Measurements from ENCODE around the gene ALG14. TPM values are rescaled to one million over a fixed set of nuclear protein-coding genes. Genes with fewer than 3 reads are reported as not detected.
"Not testable (repeated sequence)": the region's sequence is repeated elsewhere in the genome, so short reads cannot be mapped to it uniquely, and the experiment has no call there.

Gene ALG14
- total RNA-seq, 1 donor from 2014 or later = 1.3 TPM

DNA sequence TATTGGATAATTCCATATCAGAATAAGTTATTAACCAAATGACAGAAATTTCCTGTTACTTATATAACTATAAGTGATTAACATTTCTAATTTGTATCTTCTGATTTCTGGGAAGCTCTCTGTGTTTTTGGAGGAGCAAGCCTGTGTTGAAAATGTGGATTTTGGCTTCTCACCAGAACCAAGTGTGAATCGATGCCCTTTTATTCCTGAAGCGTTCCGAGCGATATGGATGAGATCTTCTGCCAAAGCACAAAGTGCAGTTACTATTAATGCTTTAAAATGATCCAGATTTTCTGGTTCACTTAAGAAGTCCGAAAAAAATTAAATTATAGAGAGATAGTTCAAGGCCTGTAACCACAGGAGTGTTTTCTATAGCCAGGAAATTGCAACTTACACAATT is 22.8 kb downstream of the ALG14 start:
- intact Hi-C loops (cut with micrococcal nuclease) = no loop called here
- DNase-seq = no peak
- ATAC-seq = no peak

DNA sequence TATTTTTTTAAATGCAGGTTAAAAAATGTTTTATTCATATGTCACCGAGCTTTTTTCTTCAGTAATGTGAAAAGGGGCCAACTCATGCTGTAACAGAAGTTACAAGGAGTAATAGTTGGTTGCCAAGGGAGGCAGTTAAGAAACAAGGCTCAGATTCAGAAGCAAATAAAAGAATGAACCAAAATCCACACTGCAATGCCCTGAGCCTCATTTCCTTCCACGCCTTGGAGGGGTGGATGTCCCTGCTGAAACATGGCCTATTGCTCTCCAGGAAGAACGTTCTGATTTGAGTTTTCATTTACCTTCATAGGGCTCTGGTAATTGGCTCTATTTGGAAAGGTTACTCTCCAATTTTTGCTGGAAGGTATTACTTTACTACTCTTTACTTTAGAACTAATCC is 24.4 kb downstream of the ALG14 start:
- ATAC-seq = no peak
- intact Hi-C loops (cut with micrococcal nuclease) = no loop called here
- no peak for DNase-seq

DNA sequence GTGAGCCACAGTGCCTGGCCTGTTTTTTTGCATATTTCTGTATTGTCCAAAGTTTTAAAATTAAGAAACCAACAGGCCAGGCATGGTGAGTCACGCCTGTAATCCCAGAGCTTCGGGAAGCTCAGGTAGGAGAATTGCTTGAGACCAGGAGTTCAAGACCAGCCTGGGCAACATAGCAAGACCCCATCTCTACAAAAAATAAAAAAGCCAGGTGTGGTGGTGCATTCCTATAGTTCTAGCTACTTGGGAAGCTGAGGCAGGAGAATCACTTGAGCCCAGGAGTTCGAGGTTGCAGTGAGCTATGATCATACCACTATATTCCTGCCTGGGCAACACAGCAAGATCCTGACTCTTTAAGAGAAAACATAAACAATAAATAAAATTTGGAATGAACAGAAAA is 25.1 kb downstream of the ALG14 start:
- DNase-seq; intact Hi-C loops (cut with micrococcal nuclease): not testable (repeated sequence)

DNA sequence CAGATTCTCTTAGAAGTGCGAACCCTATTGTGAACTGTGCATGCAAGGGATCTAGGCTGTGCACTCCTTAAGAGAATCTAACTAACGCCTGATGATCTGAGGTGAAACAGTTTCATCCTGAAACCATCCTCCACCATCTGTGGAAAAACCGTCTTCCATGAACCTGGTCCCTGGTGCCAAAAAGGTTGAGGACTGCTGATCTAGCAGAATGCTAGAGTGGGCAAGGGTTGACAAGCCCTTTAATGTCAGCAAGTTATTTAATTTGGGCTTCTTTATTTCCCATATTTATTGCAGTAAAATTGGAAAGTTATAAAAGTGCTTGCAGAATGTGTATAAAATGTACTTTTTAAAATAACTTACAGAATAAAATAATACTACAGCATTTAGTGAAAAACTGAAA is 26.4 kb downstream of the ALG14 start:
- intact Hi-C loops (cut with micrococcal nuclease) = no loop called here

More for the DNA sequence above, 25.1 kb downstream of the ALG14 start:
- ATAC-seq = not testable (repeated sequence)

DNA sequence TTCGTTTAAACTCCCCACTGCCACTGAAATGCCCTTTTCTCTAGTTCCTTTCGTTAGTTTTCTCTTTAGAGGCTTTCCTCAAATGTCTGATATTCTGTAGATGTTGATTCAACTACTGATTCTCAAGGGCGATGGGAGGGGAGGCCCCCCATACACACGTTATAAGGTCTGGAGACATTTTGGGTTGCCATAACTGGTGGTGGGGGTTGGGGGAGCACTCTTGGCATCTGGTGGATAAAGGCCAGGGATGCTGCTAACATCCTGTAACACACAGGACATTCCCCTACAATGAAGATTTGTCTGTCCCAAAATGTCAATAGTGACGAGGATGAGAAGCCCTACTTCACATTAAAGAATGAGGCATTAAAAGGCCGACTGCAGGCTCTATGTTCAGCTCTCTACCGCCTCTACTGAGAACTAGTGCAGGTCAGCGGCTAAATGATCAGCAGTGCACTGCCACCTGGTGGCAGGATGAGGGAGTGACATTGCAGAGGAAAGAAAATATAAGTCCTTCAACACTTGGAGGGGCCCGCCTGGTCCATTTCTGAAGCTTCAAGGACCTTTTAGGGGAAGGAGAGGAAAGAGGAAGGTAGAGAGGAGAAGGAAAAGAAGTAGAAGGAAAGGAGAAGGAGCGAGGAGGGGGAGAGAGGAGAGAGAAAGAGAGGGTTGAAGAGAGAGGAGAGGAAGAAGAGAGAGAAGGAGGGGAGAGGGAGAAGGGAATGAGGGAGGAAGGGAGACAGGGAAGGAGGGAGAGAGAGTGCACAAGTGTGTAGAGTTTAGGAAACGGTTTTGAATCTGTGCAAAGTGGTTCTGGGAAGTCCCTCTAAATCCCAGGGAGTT is 29.4 kb downstream of the ALG14 start:
- ATAC-seq = peak; percentile 85
- DNase-seq = peak; percentile 85
- intact Hi-C loops (cut with micrococcal nuclease) = loop anchor here (2.0 kb wide), 1 partner anchor 189 kb away; no protein-coding TSS in a partner anchor

More for the DNA sequence above, 26.4 kb downstream of the ALG14 start:
- DNase-seq (no peak), ATAC-seq (no peak)

DNA sequence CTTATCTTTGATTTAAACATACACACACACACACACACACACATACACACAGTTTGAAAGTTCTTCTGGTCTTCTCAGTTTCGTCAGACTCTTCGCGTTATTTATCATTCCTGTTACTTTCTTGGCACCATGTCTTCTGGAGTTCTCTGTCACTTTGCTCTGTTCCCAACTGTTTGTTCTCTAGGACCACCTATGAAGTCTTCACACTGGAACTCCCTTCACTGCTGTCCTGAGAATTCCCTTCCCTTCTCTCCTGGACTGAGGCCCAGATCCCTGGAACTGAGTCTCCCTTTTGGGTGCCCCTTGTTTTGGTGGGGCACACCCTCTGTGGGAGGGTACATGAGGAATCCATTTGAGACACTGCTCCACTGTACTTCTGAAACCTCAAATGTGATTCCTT is 30.5 kb downstream of the ALG14 start:
- intact Hi-C loops (cut with micrococcal nuclease) = loop anchor here (2.0 kb wide), 1 partner anchor 187 kb away; no protein-coding TSS in a partner anchor
- peak; percentile 67 for ATAC-seq
- DNase-seq = no peak

- ATAC-seq (peak; percentile 89), DNase-seq (no peak)
- intact Hi-C loops (cut with micrococcal nuclease) = loop anchor here (2.0 kb wide), 1 partner anchor 187 kb away; no protein-coding TSS in a partner anchor
Observed at GRCh38 chr1:95041491-95042165, 31.1 kb downstream of the ALG14 start.

GRCh38 chr1:95040032-95040525 is 32.7 kb downstream of the ALG14 start:
- ATAC-seq (no peak), DNase-seq (no peak)
- intact Hi-C loops (cut with micrococcal nuclease) = no loop called here

- intact Hi-C loops (cut with micrococcal nuclease) = no loop called here
- ATAC-seq = no peak
- DNase-seq = no peak
Observed at GRCh38 chr1:95039360-95040031, 33.3 kb downstream of the ALG14 start.

- ATAC-seq (no peak), DNase-seq (no peak)
- intact Hi-C loops (cut with micrococcal nuclease) = no loop called here
Observed at GRCh38 chr1:95035536-95035935, 37.2 kb downstream of the ALG14 start.

GRCh38 chr1:95034506-95034905 is 38.2 kb downstream of the ALG14 start:
- no peak for DNase-seq
- intact Hi-C loops (cut with micrococcal nuclease) = no loop called here
- ATAC-seq = no peak

DNA sequence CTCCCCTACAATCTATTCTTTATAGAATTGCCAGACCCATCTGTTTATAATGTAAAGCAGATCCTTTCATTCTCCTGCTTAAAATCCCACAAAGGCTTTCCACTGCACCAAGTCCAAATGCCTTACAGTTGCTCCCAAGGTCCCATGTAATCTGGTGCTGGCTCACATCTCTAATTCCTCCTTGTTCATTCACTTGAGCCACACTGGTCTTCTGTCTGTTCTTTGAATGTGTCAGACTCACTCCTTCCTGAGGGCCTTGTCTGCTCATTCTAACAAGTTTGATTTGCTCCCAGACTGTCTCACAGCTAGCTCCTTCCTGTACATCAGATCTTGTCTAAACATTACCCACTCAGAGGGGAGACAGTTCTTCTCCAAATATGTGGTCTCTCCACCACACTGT is 38.9 kb downstream of the ALG14 start:
- no peak for ATAC-seq
- no peak for DNase-seq
- intact Hi-C loops (cut with micrococcal nuclease) = no loop called here

DNA sequence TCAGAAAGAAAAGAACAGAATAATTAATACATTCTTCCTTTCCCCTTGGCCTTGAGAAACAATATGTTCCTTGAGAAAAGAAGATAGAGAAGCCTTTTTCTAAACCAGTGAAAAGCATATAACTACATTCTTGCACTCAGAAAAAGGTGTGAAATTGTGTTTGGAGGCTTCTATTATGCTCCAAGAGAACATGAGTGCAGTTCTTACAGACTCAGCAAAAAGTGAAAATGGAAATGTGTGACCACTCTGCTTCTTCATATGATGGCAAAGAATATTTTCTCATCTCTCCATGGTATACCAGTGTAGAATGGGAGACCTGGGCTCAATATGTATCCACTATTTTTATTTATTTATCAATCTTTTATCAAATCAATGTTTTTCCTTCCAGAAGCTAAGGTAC is 43.2 kb downstream of the ALG14 start:
- DNase-seq (no peak), ATAC-seq (no peak)
- intact Hi-C loops (cut with micrococcal nuclease) = no loop called here

DNA sequence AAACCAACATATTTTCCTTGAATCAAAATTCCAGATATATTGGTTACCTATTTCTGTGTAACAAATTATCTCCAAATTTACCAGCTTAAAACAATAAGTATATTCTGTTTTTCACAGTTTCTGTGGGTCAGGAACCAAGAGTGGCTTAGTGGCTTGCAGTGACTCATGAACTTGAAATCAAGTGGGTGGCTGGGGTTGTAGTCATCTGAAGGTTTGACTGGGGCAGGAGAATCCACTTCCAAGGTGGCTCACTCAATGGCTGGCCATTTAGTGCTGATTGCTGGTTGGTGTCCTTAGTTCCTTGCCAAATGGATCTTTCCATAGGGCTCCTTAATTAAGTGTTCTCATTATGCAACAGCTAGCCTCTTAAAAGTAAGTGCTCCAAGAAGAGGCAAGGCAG is 43.8 kb downstream of the ALG14 start:
- intact Hi-C loops (cut with micrococcal nuclease) = no loop called here
- no peak for DNase-seq
- ATAC-seq = no peak

DNA sequence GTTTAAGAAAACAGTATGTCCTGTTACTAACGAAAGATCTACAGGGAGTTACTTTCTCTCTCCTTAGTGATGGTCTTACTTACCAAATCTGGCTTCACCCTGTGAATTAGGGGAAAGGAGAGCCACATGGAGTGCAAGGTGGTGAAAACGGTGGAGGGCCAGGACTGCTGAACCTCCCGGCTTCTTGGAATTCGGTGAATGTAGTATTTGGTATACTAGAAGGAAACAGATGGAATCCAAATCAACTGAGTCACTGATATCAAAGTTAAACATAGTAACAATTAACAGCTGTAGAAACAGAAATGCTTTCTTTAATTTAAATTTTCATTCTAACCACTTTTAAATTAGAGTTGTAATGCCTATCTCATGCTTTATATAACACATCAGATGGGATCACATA is 45.7 kb downstream of the ALG14 start:
- intact Hi-C loops (cut with micrococcal nuclease) = no loop called here
- no peak for DNase-seq
- no peak for ATAC-seq

GRCh38 chr1:95023399-95024043 is 49.2 kb downstream of the ALG14 start:
- intact Hi-C loops (cut with micrococcal nuclease) = no loop called here
- ATAC-seq (peak; percentile 74), DNase-seq (no peak)

DNA sequence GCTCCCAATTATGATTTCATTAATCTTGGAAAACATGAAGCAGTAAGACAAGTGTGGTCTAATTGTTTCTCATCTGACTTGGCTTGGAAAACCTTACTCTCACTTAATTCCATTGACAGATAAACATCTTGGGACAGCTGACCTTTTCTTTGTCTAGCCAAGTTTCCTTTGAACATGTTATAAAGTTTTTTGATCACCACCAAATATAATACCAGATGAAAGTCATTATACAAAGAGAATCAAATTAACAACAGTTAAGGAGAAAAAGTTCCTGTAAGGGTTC is 50.2 kb downstream of the ALG14 start:
- intact Hi-C loops (cut with micrococcal nuclease) = no loop called here
- no peak for ATAC-seq
- DNase-seq = no peak

GRCh38 chr1:95021805-95022643 is 50.7 kb downstream of the ALG14 start:
- DNase-seq (no peak), ATAC-seq (peak; percentile 35)
- intact Hi-C loops (cut with micrococcal nuclease) = no loop called here

DNA sequence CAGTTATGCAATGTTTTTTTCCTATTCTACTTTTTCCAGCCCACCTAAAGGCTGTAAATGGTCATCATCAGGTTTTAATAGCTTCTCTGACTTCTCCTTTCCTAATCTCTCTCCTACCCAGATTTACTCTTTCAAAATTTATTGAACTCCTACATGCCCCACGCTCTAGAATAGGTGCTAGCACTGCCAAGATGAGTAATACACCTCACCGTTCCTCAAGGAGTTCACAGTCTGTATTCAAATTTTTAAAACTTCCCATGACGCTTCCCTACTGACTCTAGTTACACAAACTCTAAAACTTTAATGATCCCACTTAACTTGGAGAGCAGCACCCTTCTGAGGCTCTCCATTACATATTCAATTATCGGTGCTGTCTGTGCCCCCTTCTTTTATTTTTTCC is 51.6 kb downstream of the ALG14 start:
- ATAC-seq = no peak
- DNase-seq = no peak
- intact Hi-C loops (cut with micrococcal nuclease) = no loop called here

All from left ventricle myocardium superior (tissue), 1 donor.